Left renal pelvis (tissue), 4 donors: Measurements from ENCODE around the gene USP24. TPM values are rescaled to one million over a fixed set of nuclear protein-coding genes. Genes with fewer than 3 reads are reported as not detected.

Experiments
- polyA plus RNA-seq, 4 donors: library from polyadenylated mRNA; unstranded; fragments of 120-200 nt; gene quantifications; one replicate each; pipeline ENCODE4 v1.2.1, GENCODE V29; 2013; ENCODE audit not compliant: insufficient read length in 4 of 4

USP24 gene
- polyA plus RNA-seq, 4 donors: 24.3 to 54.7 (median 46.8) TPM

Other genes starting within 250 kb of the USP24 start
- gene TMEM61, start 234.7 kb downstream of the USP24 start, polyA plus RNA-seq: 1 to 10 TPM in 2 of 4 donors, under 1 TPM in 1, not detected in 1; 0.56 to 1.3 (median 1.1) TPM
- gene BSND, start 216.4 kb downstream of the USP24 start, polyA plus RNA-seq: 1 to 10 TPM in 3 of 4 donors, under 1 TPM in 1; 0.08 to 5.0 (median 4.0) TPM
- 10 to 100 TPM in 1 of 4 donors, 1 to 10 TPM in 3; 1.3 to 11.8 (median 1.9) TPM for gene PCSK9, start 175.8 kb downstream of the USP24 start, polyA plus RNA-seq